Measurements from ENCODE around the gene SCAMP5.

The SCAMP5 gene

GRCh38 chr15:75054172-75054897, 59.0 kb downstream of the SCAMP5 start:
- DNase-seq (ENCODE audit: low read depth) = no peak
- TF ChIP-seq, protein P1, sequence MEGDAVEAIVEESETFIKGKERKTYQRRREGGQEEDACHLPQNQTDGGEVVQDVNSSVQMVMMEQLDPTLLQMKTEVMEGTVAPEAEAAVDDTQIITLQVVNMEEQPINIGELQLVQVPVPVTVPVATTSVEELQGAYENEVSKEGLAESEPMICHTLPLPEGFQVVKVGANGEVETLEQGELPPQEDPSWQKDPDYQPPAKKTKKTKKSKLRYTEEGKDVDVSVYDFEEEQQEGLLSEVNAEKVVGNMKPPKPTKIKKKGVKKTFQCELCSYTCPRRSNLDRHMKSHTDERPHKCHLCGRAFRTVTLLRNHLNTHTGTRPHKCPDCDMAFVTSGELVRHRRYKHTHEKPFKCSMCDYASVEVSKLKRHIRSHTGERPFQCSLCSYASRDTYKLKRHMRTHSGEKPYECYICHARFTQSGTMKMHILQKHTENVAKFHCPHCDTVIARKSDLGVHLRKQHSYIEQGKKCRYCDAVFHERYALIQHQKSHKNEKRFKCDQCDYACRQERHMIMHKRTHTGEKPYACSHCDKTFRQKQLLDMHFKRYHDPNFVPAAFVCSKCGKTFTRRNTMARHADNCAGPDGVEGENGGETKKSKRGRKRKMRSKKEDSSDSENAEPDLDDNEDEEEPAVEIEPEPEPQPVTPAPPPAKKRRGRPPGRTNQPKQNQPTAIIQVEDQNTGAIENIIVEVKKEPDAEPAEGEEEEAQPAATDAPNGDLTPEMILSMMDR (conservative IDR thresholded peaks at IDR 0.05; ENCODE audit: control insufficient read depth, insufficient read depth, low read depth, low read length) = no peak
- H3K4me3 ChIP-seq (ENCODE audit: control insufficient read depth, low read depth, low read length) = no peak overlapping the region

DNA sequence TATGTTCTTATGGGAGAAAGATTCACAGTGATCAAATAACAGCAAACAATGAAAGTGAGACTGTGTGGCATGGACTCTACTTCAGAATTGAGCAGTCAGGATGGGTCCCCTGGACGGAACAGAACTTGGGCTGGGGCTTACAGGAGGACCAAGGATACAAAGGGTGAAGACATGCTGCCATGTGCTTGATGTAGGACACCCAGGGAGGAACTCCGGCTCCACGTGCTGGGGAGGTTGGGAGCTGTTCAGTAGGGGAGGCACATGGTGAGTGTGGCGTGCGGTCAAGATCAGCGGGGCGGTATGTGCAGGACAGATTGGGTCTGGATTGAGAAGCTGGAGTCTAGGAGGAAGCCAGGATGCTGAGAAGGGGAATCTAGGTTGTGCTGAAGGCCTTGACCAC, 60.7 kb downstream of the SCAMP5 start:
- no peak overlapping the region for H3K4me3 ChIP-seq (ENCODE audit: control insufficient read depth, low read depth, low read length)
- DNase-seq (ENCODE audit: low read depth) = no peak
- TF ChIP-seq, protein P1 (conservative IDR thresholded peaks at IDR 0.05; ENCODE audit: control insufficient read depth, insufficient read depth, low read depth, low read length) = no peak

DNA sequence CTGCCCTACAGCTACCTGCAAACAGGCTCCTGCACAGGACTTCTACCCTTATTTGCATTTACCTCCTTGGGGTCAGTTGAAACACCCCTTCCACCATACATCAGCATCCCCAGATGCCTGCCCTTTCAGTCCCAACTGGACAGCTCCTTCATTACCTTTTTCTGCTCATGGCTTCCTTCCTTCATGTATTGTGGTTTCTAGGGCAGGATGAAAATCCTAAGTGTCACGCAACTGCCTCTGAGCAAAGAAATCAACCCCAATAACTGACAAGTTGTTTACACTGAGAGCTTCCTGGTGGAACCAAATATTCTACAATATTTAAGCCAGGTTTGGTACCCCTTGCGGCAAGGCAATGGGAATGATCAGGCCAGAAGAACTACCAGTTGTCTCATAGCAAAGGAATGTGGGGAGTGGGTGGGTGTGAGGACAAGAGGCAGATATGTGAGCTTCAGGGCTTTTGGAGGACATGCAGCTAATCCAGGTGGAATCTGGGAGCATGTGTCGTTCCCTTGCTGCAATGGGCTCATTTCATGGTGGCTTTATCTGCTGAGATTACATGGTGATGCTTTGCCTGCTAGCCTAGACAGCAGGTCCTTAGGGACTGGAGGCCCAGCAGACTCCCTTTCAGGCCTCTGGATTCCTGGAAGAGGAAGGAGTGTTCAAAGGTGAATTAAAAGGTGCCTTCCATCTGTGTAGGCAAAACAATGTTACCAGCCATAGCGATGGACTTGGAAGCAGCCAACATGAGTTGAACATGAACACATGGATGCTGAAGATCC, 63.0 kb downstream of the SCAMP5 start:
- TF ChIP-seq, protein P1 (conservative IDR thresholded peaks at IDR 0.05; ENCODE audit: control insufficient read depth, insufficient read depth, low read depth, low read length) = no peak
- H3K4me3 ChIP-seq (ENCODE audit: control insufficient read depth, low read depth, low read length) = no peak overlapping the region
- no peak for DNase-seq (ENCODE audit: low read depth)

DNA sequence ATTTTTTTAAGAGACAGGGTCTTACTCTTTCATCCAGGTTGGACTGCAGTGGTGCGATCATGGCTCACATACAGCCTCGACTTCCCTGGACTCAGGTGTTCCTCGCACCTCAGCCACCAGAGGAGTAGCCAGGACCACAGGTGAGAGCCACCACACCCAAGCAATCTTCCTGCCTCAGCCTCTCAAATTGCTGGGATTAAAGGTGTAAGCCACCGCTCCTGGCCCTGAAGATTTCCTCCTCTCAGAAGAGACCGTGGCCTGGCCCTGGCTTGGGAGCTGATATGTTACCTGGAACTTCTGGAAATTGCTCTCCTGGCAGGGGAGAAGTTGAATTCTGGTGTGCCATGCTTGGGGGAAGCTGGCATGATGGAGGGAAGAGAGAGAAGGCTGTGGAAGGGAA, 64.2 kb downstream of the SCAMP5 start:
- DNase-seq (ENCODE audit: low read depth) = no peak
- TF ChIP-seq, protein P1 (conservative IDR thresholded peaks at IDR 0.05; ENCODE audit: control insufficient read depth, insufficient read depth, low read depth, low read length) = no peak
- no peak overlapping the region for H3K4me3 ChIP-seq (ENCODE audit: control insufficient read depth, low read depth, low read length)

- DNase-seq (ENCODE audit: low read depth) = peak; percentile 55
- TF ChIP-seq, protein P1 (conservative IDR thresholded peaks at IDR 0.05; ENCODE audit: control insufficient read depth, insufficient read depth, low read depth, low read length) = no peak
Measured at GRCh38 chr15:75061272-75061671, 65.9 kb downstream of the SCAMP5 start.

DNA sequence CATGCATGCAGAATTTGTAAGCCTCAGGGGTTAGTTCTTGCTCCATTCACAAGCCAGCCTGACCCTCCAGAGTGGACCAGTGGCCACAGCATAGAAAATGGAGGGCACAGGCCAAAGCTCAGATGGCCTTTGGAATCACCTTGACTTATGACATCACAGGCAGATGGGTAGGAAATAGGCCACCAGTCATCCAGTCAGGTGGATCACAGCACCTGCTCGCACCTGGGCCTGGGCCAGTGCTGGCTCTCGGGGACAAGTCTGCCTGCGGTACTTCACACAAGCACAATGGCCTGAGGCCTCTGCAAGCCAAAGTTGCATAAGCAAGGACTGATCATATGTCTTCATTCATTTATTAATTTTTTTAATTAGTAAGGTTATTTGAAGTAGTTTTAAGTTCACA, 67.3 kb downstream of the SCAMP5 start:
- no peak for DNase-seq (ENCODE audit: low read depth)
- H3K4me3 ChIP-seq (ENCODE audit: control insufficient read depth, low read depth, low read length) = no peak overlapping the region

More at GRCh38 chr15:75061272-75061671, 65.9 kb downstream of the SCAMP5 start:
- no peak overlapping the region for H3K4me3 ChIP-seq (ENCODE audit: control insufficient read depth, low read depth, low read length)

More for the DNA sequence above, 67.3 kb downstream of the SCAMP5 start:
- TF ChIP-seq, protein P1 (conservative IDR thresholded peaks at IDR 0.05; ENCODE audit: control insufficient read depth, insufficient read depth, low read depth, low read length) = no peak
